ENCODE results near the gene TECRL.

Gene TECRL

GRCh38 chr4:64409300-64409699, at the start of gene TECRL:
TSS of gene TECRL (minus strand) at chr4:64409450. CDS start at chr4:64409351, 99 bp downstream.
- DNase-seq = no peak

- DNase-seq = no peak
Measured at GRCh38 chr4:64432674-64433073, 23.4 kb upstream of the TECRL start.

- no peak for DNase-seq
Measured at GRCh38 chr4:64430933-64431332, 21.7 kb upstream of the TECRL start.

GRCh38 chr4:64417974-64418373, 8.7 kb upstream of the TECRL start:
- DNase-seq = no peak

- DNase-seq = peak; percentile 35
Measured at GRCh38 chr4:64407000-64407399, 2.2 kb downstream of the TECRL start.

GRCh38 chr4:64405761-64406160, 3.5 kb downstream of the TECRL start:
- DNase-seq = no peak

GRCh38 chr4:64402684-64403083, 6.6 kb downstream of the TECRL start:
- DNase-seq = no peak

- no peak for DNase-seq
Measured at GRCh38 chr4:64399313-64400109, 9.7 kb downstream of the TECRL start.

GRCh38 chr4:64394469-64394868, 14.8 kb downstream of the TECRL start:
- no peak for DNase-seq

- no peak for DNase-seq
Measured at GRCh38 chr4:64388252-64388651, 21.0 kb downstream of the TECRL start.

GRCh38 chr4:64385220-64385619, 24.0 kb downstream of the TECRL start:
- no peak for DNase-seq

GRCh38 chr4:64384237-64385203, 24.7 kb downstream of the TECRL start:
- DNase-seq = no peak

- DNase-seq = no peak
Measured at GRCh38 chr4:64368741-64369140, 40.5 kb downstream of the TECRL start.

- no peak for DNase-seq
Measured at GRCh38 chr4:64361399-64361740, 47.9 kb downstream of the TECRL start.

- DNase-seq = no peak
Measured at GRCh38 chr4:64360664-64361398, 48.4 kb downstream of the TECRL start.

GRCh38 chr4:64359489-64359888, 49.8 kb downstream of the TECRL start:
- no peak for DNase-seq

- DNase-seq = no peak
Measured at GRCh38 chr4:64353904-64354303, 55.3 kb downstream of the TECRL start.

GRCh38 chr4:64341711-64342110, 67.5 kb downstream of the TECRL start:
- DNase-seq = peak; percentile 74

GRCh38 chr4:64340218-64341110, 68.8 kb downstream of the TECRL start:
- peak; percentile 35 for DNase-seq

GRCh38 chr4:64334964-64335363, 74.3 kb downstream of the TECRL start:
- DNase-seq = no peak

- DNase-seq = no peak
Measured at GRCh38 chr4:64330143-64330542, 79.1 kb downstream of the TECRL start.

GRCh38 chr4:64327237-64327636, 82.0 kb downstream of the TECRL start:
- no peak for DNase-seq
